Prostate gland (tissue), 2 donors: ENCODE results near the gene CARMIL1. TPM values are rescaled to one million over a fixed set of nuclear protein-coding genes. Genes with fewer than 3 reads are reported as not detected.

ENCODE experiments used
- DNase-seq: peaks from one replicate; pipeline ENCODE4 v3.0.0-alpha.2; 2019; ENCODE audit warnings: low spot score
- H3K27ac ChIP-seq, 2 donors: fragments of 200-600 bp; sonication (generic); 2 replicates each; pipeline ENCODE4 v1.5.1; 2017 to 2019
- H3K27me3 ChIP-seq: fragments of 200-600 bp; sonication (generic); replicated peaks from 2 replicates; pipeline ENCODE4 v1.5.1; 2019; ENCODE audit not compliant: insufficient read depth
- H3K36me3 ChIP-seq, 2 donors: fragments of 200-600 bp; sonication (generic); 1 replicate in 1 of 2; 2 replicates in 1 of 2; pipeline versions ENCODE4 v1.5.1 to v1.8.1; 2017 to 2019
- H3K4me1 ChIP-seq: fragments of 200-600 bp; sonication (generic); replicated peaks from 2 replicates; pipeline ENCODE4 v1.5.1; 2019
- H3K4me3 ChIP-seq, 2 donors: fragments of 200-600 bp; sonication (generic); 2 replicates each; pipeline ENCODE4 v1.5.1; 2017 to 2019
- H3K9me3 ChIP-seq: fragments of 200-600 bp; sonication (generic); 2 replicates; pipeline ENCODE4 v1.5.1; 2017
- POLR2A ChIP-seq: fragments of 450-650 bp; IDR thresholded peaks from one replicate; pipeline ENCODE4 v1.6.1; 2016; ENCODE audit warnings: antibody characterized with exemption, mild to moderate bottlenecking
- POLR2AphosphoS5 ChIP-seq: sonication (generic); formaldehyde crosslinking; IDR thresholded peaks from one replicate; pipeline ENCODE4 v1.6.1; 2017; ENCODE audit warnings: antibody characterized with exemption
- WGBS: methylation state at CpG from one replicate; pipeline ENCODE4 v1.1.5; 2018; 5-methylcytosine and 5-hydroxymethylcytosine counted together
- intact Hi-C: fragments of 100-400 bp; cut with DNase I; formaldehyde crosslinking; loops from one replicate; pipeline ENCODE4 v1.14.2; 2022
- total RNA-seq, 2 donors: library from RNA; depleted of rRNA; stranded (reverse); fragments of >200 nt; gene quantifications; one replicate each; pipeline ENCODE4 v1.1.0, GENCODE V29; 2016
- TF ChIP-seq, protein P1 (sequence below), 4 experiments: fragments of 200-600 bp in 2 of 4; fragments of 450-650 bp in 2 of 4; sonication (generic) in 2 of 4; IDR thresholded peaks; 1 replicate in 3 of 4; 2 replicates in 1 of 4; pipeline ENCODE4 v1.5.1; 2016 to 2019; ENCODE audit warnings: antibody characterized with exemption in 4 of 4, mild to moderate bottlenecking in 2 of 4, moderate library complexity in 2 of 4

Gene CARMIL1
- total RNA-seq, 2 donors from 2014 or later, result 12.9 to 71.7 TPM

DNA sequence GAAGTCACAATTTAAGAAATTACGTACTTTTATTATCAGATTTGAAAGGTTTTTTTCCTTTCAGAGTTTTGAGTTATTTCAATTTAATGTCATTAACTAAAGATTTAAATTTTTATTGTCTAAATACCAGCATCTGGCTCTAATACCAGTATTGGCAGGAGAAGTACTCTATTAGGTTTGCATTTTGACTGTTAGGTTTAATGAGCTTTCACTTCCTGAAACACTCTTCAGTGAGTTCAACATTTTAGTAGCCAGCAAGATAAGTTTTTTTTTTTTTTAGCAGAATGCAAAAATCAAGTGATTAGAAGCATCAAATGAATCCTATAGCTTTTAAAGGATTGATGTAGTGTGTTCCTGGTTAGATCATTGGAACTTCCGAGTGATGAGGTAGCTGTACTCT, 338.8 kb downstream of the CARMIL1 start:
- TF ChIP-seq POLR2AphosphoS5 (no peak), POLR2A (no peak)
- TF ChIP-seq, protein P1, sequence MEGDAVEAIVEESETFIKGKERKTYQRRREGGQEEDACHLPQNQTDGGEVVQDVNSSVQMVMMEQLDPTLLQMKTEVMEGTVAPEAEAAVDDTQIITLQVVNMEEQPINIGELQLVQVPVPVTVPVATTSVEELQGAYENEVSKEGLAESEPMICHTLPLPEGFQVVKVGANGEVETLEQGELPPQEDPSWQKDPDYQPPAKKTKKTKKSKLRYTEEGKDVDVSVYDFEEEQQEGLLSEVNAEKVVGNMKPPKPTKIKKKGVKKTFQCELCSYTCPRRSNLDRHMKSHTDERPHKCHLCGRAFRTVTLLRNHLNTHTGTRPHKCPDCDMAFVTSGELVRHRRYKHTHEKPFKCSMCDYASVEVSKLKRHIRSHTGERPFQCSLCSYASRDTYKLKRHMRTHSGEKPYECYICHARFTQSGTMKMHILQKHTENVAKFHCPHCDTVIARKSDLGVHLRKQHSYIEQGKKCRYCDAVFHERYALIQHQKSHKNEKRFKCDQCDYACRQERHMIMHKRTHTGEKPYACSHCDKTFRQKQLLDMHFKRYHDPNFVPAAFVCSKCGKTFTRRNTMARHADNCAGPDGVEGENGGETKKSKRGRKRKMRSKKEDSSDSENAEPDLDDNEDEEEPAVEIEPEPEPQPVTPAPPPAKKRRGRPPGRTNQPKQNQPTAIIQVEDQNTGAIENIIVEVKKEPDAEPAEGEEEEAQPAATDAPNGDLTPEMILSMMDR (IDR thresholded peaks at IDR 0.05), result no peak
- DNase-seq, result no peak
- Histone ChIP-seq H3K4me3 (no peak overlapping the region), H3K4me1 (no peaks in the 10 kb centered on the region), H3K9me3 (no peaks in the 10 kb centered on the region), H3K27ac (no peak overlapping the region), H3K27me3 (no peaks in the 10 kb centered on the region), H3K36me3 (no peaks in the 10 kb centered on the region)
- intact Hi-C loops, result no loop called here
- 92% methylated on average over 2 of the region's 2 CpGs for WGBS

DNA sequence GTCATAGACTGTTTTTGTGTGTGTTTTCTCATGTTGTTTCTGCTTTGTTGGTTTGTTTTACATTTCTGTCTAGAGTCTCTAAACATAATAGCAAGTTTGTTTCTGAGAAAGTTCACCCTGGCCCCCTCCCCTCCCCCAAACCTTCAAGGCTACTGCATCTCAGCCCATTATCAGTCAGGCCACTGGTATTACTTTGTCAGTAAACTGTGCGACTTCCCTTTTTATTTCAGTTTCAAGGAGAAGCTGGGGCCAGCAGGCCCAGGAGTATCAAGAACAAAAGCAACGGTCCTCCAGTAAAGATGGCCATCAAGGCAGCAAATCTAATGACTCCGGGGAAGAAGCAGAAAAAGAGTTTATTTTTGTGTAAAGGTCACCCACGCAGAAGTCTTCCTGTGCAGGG, 340.0 kb downstream of the CARMIL1 start:
- H3K27me3 ChIP-seq, result no peaks in the 10 kb centered on the region
- TF ChIP-seq, protein P1 (IDR thresholded peaks at IDR 0.05), result no peak
- no peak for TF ChIP-seq POLR2A
- TF ChIP-seq POLR2AphosphoS5, result no peak
- WGBS, result 79% methylated on average over 4 of the region's 4 CpGs

DNA sequence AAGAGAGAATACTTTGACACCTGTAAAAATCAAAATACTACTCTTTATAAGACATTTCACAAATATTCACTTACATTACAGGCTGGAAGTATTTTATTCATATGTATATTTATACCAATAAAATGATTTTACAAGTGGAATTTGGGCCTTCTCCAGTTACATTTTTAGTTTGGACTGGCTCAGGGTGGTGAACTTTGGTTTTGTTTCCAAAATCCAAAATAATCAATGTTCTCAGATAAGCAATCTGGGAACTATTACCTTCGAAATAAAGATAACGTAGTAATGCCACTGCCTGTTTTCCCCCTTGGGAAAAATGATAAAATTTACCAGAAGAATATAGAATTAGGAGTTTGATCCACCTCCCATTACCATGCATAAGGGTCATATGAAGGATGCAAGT, 341.2 kb downstream of the CARMIL1 start:
- H3K36me3 ChIP-seq, result no peaks in the 10 kb centered on the region
- no peak overlapping the region for H3K27ac ChIP-seq
- H3K27me3 ChIP-seq, result no peaks in the 10 kb centered on the region
- no peaks in the 10 kb centered on the region for H3K4me1 ChIP-seq
- no peak for DNase-seq
- no peak overlapping the region for H3K4me3 ChIP-seq
- intact Hi-C loops, result no loop called here
- 86% methylated on average over 2 of the region's 2 CpGs for WGBS
- H3K9me3 ChIP-seq, result no peaks in the 10 kb centered on the region
- TF ChIP-seq, protein P1 (IDR thresholded peaks at IDR 0.05), result no peak
- no peak for TF ChIP-seq POLR2A
- no peak for TF ChIP-seq POLR2AphosphoS5

More for the DNA sequence above, 340.0 kb downstream of the CARMIL1 start:
- Histone ChIP-seq H3K9me3 (no peaks in the 10 kb centered on the region), H3K4me3 (no peak overlapping the region), H3K27ac (no peak overlapping the region), H3K36me3 (no peaks in the 10 kb centered on the region), H3K4me1 (no peaks in the 10 kb centered on the region)
- intact Hi-C loops, result no loop called here
- DNase-seq, result no peak

DNA sequence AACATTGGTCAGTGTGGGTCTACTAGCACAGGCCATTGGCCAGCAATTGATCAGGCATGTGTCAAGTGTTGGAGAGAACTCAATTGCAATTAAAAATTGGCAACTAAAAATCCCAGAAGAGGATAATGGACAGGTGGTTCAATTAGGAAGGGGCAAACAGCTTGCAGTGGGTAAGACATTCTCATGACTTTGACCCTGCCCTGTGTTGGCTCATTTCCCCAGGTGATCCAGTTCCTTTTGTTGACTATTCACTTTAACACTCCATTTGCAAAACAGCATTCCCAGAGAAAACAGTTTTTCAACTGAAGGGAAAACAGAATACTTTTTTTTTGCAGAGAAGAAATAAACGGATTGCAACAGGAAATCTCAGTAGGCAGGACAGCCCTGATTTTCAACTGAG, 343.9 kb downstream of the CARMIL1 start:
- 56% methylated on average over 1 of the region's 1 CpG for WGBS
- Histone ChIP-seq H3K4me1 (no peaks in the 10 kb centered on the region), H3K27me3 (no peaks in the 10 kb centered on the region), H3K4me3 (no peak overlapping the region), H3K9me3 (no peaks in the 10 kb centered on the region), H3K36me3 (no peaks in the 10 kb centered on the region), H3K27ac (no peak overlapping the region)
- DNase-seq, result no peak
- intact Hi-C loops, result no loop called here
- TF ChIP-seq POLR2A, result no peak
- no peak for TF ChIP-seq POLR2AphosphoS5
- TF ChIP-seq, protein P1 (IDR thresholded peaks at IDR 0.05), result no peak

DNA sequence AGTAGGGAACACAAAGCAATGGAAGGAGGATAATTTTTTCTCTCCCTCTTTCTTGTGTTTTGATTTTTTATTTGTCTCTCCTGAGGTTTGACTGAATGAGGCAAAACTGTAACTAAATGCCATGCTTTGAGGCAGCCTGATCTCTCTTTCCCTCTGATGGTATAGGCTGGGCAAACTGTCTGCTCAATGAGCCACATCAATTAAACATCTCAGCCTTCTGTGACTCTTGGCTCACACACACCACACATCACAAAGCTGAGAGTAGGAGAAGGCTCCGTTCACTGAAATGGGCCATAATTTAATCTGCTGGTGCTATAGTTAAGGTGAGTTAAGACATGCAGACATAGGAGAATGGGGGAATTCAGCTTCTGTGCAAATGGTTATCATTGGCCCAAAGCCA, 344.7 kb downstream of the CARMIL1 start:
- no peak for DNase-seq
- 50% methylated on average over 1 of the region's 1 CpG for WGBS
- Histone ChIP-seq H3K27ac (no peak overlapping the region), H3K4me3 (no peak overlapping the region), H3K36me3 (no peaks in the 10 kb centered on the region), H3K4me1 (no peaks in the 10 kb centered on the region), H3K27me3 (no peaks in the 10 kb centered on the region), H3K9me3 (no peaks in the 10 kb centered on the region)
- intact Hi-C loops, result no loop called here
- no peak for TF ChIP-seq POLR2AphosphoS5
- TF ChIP-seq, protein P1 (IDR thresholded peaks at IDR 0.05), result no peak
- TF ChIP-seq POLR2A, result no peak
